ENCODE measurements around the gene ALAS1.

DNA sequence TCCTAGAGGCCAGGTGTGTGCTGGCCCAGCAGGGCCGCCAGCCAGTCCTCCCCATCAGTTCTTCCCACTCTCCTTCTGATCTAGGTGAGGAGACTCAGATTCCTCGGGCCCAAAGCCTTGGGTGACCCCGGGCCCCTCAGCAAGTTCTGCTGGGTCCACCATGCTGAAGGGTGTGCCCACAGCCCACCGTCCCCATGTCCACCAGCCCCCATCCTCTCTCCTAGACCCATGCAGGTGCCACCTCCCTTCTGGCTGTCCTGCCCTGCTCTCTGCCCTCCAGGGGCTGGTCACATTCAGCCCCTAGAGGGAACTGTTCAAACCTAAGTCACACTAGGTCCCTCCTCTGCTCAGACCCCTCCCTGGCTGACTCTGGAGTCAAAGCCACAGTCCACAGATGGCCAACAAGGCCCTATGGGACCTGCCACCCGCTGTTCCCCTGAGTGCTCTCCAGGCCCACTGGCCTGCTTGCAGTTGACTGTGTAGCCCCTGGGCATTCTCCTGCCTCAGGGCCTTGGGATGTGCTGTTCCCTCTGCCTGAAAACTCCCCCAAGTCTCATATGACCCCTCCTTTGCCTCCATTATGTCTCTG is 28.4 kb downstream of the ALAS1 start:
- TF ChIP-seq, protein P1, sequence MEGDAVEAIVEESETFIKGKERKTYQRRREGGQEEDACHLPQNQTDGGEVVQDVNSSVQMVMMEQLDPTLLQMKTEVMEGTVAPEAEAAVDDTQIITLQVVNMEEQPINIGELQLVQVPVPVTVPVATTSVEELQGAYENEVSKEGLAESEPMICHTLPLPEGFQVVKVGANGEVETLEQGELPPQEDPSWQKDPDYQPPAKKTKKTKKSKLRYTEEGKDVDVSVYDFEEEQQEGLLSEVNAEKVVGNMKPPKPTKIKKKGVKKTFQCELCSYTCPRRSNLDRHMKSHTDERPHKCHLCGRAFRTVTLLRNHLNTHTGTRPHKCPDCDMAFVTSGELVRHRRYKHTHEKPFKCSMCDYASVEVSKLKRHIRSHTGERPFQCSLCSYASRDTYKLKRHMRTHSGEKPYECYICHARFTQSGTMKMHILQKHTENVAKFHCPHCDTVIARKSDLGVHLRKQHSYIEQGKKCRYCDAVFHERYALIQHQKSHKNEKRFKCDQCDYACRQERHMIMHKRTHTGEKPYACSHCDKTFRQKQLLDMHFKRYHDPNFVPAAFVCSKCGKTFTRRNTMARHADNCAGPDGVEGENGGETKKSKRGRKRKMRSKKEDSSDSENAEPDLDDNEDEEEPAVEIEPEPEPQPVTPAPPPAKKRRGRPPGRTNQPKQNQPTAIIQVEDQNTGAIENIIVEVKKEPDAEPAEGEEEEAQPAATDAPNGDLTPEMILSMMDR (conservative IDR thresholded peaks at IDR 0.05; ENCODE audit: low read depth, low read length) = no peak
- no peak for TF ChIP-seq EZH2 (IDR thresholded peaks at IDR 0.05; ENCODE audit: borderline replicate concordance, low read depth, low read length, poor library complexity, severe bottlenecking)

Measured in A673 (cell line).